ENCODE data around the gene RELA. TPM values are rescaled to one million over a fixed set of nuclear protein-coding genes. Genes with fewer than 3 reads are reported as not detected.
A peak's percentile ranks its signal among the peaks of the same experiment; 100 is the strongest.
"Not testable (repeated sequence)": the region's sequence is repeated elsewhere in the genome, so short reads cannot be mapped to it uniquely, and the experiment has no call there.

The RELA gene
- polyA plus RNA-seq, 12 donors = 34.7 to 75.7 (median 39.8) TPM; not detected in 1

GRCh38 chr11:65650547-65651338 is 12.0 kb downstream of the RELA start:
- no peak for DNase-seq

DNA sequence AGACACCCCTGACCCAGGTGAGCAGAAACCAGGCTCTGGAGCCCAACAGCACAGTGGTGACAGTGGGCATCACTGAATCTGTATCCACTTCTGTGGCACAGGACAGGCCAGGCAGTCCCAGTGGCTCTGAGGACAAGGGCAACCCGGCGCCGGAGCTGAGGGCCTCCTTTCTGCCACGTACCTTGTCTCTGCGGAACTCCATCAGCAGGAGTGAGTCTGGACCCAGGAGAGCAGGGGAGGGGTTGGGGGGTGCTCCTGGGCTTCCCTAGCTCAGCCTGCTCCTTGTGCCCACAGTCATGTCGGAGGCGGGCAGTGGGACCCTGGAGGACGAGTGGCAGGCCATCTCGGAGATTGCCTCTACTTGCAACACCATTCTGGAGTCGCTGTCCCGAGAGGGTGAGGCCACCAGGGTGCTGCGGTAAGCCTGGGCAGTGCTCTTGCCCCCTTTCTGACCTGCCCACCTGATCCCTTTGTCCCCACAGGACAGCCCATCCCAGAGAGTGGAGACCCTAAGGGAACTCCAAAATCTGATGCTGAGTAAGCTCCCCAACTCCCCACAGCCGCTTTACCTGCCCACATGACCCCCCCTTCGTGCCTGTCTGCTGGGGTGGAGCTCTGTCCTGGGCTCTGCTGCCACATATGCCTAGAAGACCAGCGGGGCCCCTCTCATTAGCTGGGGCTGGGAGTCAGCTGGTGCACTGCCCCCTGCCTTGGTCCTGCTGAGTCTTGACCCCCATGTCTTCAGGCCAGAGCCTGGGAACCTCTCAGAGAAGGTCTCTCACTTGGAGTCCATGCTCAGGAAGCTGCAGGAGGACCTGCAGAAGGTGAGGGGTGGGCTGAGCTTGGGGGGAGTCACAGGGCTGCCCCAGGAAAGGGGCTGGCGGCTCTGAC is 12.8 kb downstream of the RELA start:
- no peak for DNase-seq

- DNase-seq = no peak
These were observed 13.7 kb downstream of the RELA start for GRCh38 chr11:65648997-65649493.

DNA sequence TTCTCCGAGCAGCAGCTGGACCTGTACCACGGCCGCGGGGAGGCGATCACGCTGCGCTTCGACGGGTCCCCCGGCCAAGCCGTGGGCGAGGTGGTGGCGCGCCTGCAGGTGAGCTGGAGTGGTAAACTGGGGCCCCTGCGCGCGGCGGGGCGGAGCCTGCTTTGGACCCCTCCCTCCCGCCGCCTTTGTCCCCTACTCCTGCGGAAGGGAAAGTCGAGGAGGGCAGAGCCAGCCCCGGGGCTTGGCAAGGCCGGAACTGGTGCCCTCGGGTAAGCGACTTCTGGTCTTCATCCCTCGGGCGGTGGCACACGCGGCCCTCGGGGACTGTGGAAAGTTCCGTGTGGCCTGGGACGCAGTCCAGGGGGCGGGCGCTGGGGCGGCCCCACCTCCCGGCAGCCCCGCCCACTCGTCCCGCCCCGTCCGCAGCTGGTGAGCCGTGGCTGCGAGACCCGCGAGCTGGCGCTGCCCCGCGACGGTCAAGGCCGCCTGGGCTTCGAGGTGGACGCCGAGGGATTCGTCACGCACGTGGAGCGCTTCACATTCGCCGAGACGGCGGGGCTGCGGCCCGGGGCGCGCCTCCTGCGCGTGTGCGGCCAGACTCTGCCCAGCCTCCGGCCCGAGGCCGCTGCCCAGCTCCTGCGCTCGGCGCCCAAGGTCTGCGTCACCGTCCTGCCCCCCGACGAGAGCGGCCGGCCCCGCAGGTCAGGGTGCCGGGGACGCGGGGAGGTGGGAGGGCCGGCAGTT is 15.6 kb downstream of the RELA start:
- no peak for DNase-seq

- no peak for DNase-seq
These were observed 16.3 kb downstream of the RELA start for GRCh38 chr11:65646288-65646957.

- DNase-seq = no peak
These were observed 17.0 kb downstream of the RELA start for GRCh38 chr11:65645710-65646109.

- no peak for DNase-seq
These were observed 17.9 kb downstream of the RELA start for GRCh38 chr11:65644837-65645236.

GRCh38 chr11:65643971-65644370 is 18.7 kb downstream of the RELA start:
- DNase-seq = no peak

DNA sequence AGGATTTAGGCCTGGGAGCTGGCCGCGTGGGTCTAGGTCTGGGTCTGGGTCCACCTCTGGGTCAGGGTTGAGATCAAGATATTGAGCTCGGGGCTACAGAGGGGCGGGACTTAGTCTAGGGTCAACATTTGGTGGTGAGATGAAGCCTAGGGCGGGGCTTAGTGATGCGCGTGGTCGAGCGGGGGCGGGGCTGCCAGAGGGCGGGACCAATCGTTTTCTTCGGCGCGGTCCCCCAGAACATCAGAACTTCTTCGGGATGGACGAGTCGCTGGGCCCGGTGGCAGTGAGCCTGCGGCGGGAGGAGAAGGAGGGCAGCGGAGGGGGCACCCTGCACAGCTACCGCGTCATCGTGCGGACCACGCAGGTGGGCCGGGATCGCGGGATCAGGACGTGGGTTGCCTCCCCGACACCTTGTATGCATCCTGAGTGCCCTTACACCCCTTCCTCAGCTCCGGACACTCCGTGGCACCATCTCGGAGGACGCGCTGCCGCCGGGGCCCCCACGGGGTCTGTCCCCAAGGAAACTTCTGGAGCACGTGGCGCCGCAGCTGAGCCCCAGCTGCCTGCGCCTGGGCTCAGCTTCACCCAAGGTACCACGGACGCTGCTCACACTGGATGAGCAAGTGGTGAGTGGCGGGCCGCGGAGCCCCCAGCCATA is 20.6 kb downstream of the RELA start:
- DNase-seq = no peak

DNA sequence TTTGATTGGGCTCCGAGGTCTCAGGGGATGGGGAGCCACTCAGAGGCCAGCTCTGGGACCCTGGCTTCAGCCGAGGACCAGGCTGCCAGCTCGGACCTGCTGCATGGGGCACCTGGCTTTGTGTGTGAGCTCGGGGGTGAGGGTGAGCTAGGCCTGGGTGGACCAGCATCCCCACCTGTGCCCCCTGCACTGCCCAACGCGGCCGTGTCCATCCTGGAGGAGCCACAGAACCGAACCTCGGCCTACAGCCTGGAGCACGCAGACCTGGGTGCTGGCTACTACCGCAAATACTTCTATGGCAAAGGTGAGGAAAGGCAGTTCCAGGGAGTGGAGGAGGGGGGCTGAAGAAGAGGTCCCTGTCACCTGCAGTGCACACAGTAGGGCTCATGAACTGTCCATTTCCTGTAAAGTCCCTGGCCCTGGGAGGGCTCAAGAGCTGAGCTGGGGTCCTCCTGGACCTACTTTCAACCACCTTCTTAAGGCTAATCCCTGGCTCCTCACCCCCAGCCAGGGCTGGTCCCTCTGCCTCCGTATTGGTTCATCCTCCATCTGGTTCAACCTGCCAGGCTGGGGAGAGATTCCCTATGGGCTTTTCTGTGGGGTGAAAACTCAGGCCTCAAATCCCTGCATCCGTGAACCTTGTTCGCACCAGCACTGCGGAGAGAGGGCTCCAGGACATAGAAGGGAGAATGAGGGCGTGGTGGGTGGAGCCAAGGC is 21.3 kb downstream of the RELA start:
- DNase-seq = no peak

- no peak for DNase-seq
These were observed 22.0 kb downstream of the RELA start for GRCh38 chr11:65640483-65641296.

DNA sequence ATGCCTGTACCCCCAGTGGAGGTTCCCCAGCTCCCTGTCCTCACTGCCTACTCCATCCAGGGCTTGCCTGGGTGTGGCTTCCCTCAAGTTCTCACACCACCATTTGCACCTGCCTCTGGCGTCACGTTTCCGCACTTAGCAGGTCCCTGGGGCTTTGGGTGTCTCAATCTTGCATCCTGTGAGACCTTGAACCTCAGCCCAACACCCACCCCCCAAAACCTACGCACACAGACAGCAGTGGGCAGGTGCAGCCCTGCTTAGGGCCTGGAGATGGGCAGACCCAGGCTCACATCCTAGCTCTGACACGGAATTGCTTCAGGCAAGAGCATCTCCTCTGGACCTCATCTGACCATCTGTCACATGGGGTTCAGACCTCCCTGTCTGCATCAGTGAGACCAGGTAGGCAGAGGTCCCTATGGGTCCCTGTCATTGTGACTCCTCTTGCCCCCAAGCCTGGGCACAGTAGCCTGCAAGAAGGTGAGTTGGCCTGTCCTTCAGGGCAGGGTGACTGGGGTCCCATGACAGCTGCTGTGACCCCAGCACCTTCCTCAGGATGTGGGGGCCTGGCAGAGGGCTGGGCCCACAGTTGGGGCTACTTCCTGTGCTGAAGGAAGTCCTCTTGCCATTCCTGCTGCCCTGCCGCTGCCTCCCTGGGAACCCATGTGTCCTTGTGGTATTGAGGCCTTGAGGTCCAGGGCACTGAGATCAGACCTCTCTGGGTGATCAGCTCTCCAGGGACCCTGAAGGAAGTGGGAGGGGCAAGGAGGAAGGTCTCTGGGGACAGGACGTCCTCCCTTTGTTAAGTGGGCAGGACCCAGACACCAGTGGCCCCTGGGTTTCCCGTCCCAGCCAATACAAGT is 22.9 kb downstream of the RELA start:
- no peak for DNase-seq

GRCh38 chr11:65639228-65639597 is 23.5 kb downstream of the RELA start:
- not testable (repeated sequence) for DNase-seq

DNA sequence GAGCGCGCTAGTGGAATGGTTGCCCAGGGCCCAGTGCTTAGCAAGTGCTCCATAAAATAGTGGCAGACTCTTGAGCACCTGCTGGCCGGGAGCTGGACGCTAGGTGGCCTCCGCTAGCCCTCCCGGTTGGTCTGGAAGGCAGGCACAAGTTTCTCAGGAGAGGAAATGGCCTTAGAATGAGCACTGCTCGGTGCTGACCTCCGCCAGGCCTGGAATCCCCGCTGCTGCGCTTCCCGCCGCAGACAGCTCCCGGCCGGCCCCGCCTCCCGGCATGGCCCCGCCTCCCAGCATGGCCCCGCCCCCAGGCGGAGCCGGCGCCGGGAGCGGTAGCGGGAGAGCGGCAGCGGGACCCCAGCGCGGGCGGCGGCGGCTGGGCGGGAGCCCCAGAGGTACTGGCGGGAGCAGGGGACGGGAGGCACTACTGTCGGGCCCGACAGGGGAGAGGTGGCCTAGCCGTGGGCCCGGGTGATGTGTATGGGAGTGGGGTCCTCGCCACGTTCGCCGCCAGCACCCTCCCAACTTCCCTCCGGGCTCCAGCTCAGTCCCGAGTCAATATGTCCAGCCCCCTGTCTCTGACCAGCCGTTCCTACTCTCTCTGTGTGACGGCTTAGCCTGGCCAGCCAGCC is 24.8 kb downstream of the RELA start, which contains the start of gene SIPA1:
SIPA1 (plus strand) TSS at position 308 of the 626 bp plus-strand sequence. CDS start 2,821 bp downstream, outside the sequence.
- DNase-seq = peak; percentile 70

GRCh38 chr11:65637032-65637557 is 25.6 kb downstream of the RELA start:
- DNase-seq = no peak

- no peak for DNase-seq
These were observed 26.3 kb downstream of the RELA start for GRCh38 chr11:65636108-65637031.
